HFFc6 (cell line): ENCODE measurements around the gene CST5. TPM values are rescaled to one million over a fixed set of nuclear protein-coding genes. Genes with fewer than 3 reads are reported as not detected.
"Not testable (repeated sequence)": the region's sequence is repeated elsewhere in the genome, so short reads cannot be mapped to it uniquely, and the experiment has no call there.

Source experiments
- DNase-seq: peaks from one replicate; pipeline ENCODE4 v3.0.0-alpha.2; 2018
- H3K27ac Mint-ChIP-seq: 2 replicates; pipeline ENCODE4 v1.8.0; 2020; ENCODE audit warnings: mild to moderate bottlenecking, mixed read lengths
- H3K27me3 Mint-ChIP-seq: 2 replicates; pipeline ENCODE4 v1.8.0; 2021; ENCODE audit warnings: mild to moderate bottlenecking, moderate library complexity, mixed read lengths; ENCODE audit not compliant: insufficient read depth
- H3K36me3 Mint-ChIP-seq: 2 replicates; pipeline ENCODE4 v1.8.0; 2021; ENCODE audit warnings: low read depth, mixed read lengths
- H3K4me1 Mint-ChIP-seq: 2 replicates; pipeline ENCODE4 v1.8.0; 2020; ENCODE audit warnings: low read depth, mixed read lengths
- H3K4me3 Mint-ChIP-seq: 2 replicates; pipeline ENCODE4 v1.8.0; 2020; ENCODE audit warnings: mild to moderate bottlenecking, moderate library complexity, mixed read lengths
- H3K9me3 Mint-ChIP-seq: 2 replicates; pipeline ENCODE4 v1.8.0; 2020; ENCODE audit warnings: mild to moderate bottlenecking, mixed read lengths
- CTCF ChIP-seq: fragments of 200-600 bp; sonication (generic); IDR thresholded peaks from 2 replicates; pipeline ENCODE4 v1.5.0; 2021; ENCODE audit warnings: antibody characterized with exemption, mild to moderate bottlenecking
- total RNA-seq, 6 experiments: library from RNA; stranded (reverse); fragmentation: NEBNext Ultra II Directional; extraction: Animal tissue kit (Norgen Biotek cat#: 25700); gene quantifications; 2 replicates in 1 of 6; 3 replicates in 5 of 6; pipeline ENCODE4 v1.2.3, GENCODE V29; 2021

The CST5 gene
- total RNA-seq, 6 experiments from 2014 or later: not detected

- no peak for DNase-seq
- H3K27ac Mint-ChIP-seq: no peak overlapping the region
- no peak overlapping the region for H3K4me3 Mint-ChIP-seq
- H3K27me3 Mint-ChIP-seq: peaks cover 18% of the 10 kb centered on the region
- H3K9me3 Mint-ChIP-seq: no peaks in the 10 kb centered on the region
- no peaks in the 10 kb centered on the region for H3K36me3 Mint-ChIP-seq
- no peaks in the 10 kb centered on the region for H3K4me1 Mint-ChIP-seq
- no peak for TF ChIP-seq CTCF
Measured at GRCh38 chr20:23870461-23870860, 9.1 kb downstream of the CST5 start.

GRCh38 chr20:23869520-23869919 lies 10.0 kb downstream of the CST5 start:
- Mint-ChIP-seq H3K9me3 (no peaks in the 10 kb centered on the region), H3K4me3 (no peak overlapping the region), H3K4me1 (no peaks in the 10 kb centered on the region), H3K27me3 (peaks cover 16% of the 10 kb centered on the region), H3K36me3 (no peaks in the 10 kb centered on the region), H3K27ac (no peak overlapping the region)
- no peak for DNase-seq
- TF ChIP-seq CTCF: no peak

GRCh38 chr20:23868321-23868720 lies 11.2 kb downstream of the CST5 start:
- H3K4me1 Mint-ChIP-seq: no peaks in the 10 kb centered on the region
- H3K27me3 Mint-ChIP-seq: peaks cover 14% of the 10 kb centered on the region

GRCh38 chr20:23867152-23867776 lies 12.3 kb downstream of the CST5 start:
- no peak for DNase-seq
- TF ChIP-seq CTCF: no peak
- Mint-ChIP-seq H3K36me3 (no peaks in the 10 kb centered on the region), H3K27ac (no peak overlapping the region), H3K4me3 (no peak overlapping the region), H3K4me1 (no peaks in the 10 kb centered on the region), H3K9me3 (no peaks in the 10 kb centered on the region), H3K27me3 (peaks cover 14% of the 10 kb centered on the region)

More at GRCh38 chr20:23868321-23868720, 11.2 kb downstream of the CST5 start:
- Mint-ChIP-seq H3K4me3 (no peak overlapping the region), H3K36me3 (no peaks in the 10 kb centered on the region), H3K9me3 (no peaks in the 10 kb centered on the region), H3K27ac (no peak overlapping the region)
- TF ChIP-seq CTCF: no peak
- no peak for DNase-seq

GRCh38 chr20:23860771-23861170 lies 18.8 kb downstream of the CST5 start:
- H3K27me3 Mint-ChIP-seq, H3K9me3 Mint-ChIP-seq, H3K4me3 Mint-ChIP-seq, H3K27ac Mint-ChIP-seq, DNase-seq, H3K36me3 Mint-ChIP-seq, H3K4me1 Mint-ChIP-seq: not testable (repeated sequence)

- no peak overlapping the region for H3K4me3 Mint-ChIP-seq
- H3K36me3 Mint-ChIP-seq: no peaks in the 10 kb centered on the region
- DNase-seq: no peak
- H3K9me3 Mint-ChIP-seq: no peaks in the 10 kb centered on the region; the same call in 1 of the 2 replicates
- no peak overlapping the region for H3K27ac Mint-ChIP-seq
- TF ChIP-seq CTCF: no peak
- H3K4me1 Mint-ChIP-seq: no peaks in the 10 kb centered on the region
- H3K27me3 Mint-ChIP-seq: peaks cover 5% of the 10 kb centered on the region; the same call in 1 of the 2 replicates
Measured at GRCh38 chr20:23857962-23858595, 21.5 kb downstream of the CST5 start.
